K562 (cell line): ENCODE results near the gene HYPK. TPM values are rescaled to one million over a fixed set of nuclear protein-coding genes. Genes with fewer than 3 reads are reported as not detected.

Experiments
- ATAC-seq: fragments of 200-7000 bp; cut with Tn5 transposase; 3 replicates; pipeline ENCODE4 v1.9.1; 2020; ENCODE audit warnings: moderate library complexity
- Bru-seq: library from RNA; stranded (reverse); fragments of 400-500 nt; gene quantifications from one replicate; lab custom pipeline; 2021; lab: Mats Ljungman, UMichigan
- BruChase-seq, 2 experiments: library from RNA; stranded (reverse); fragments of 400-500 nt; gene quantifications; one replicate each; lab custom pipeline; 2021; lab: Mats Ljungman, UMichigan
- BruUV-seq: library from RNA; stranded (reverse); fragments of 400-500 nt; replicated peaks from 2 replicates; lab custom pipeline; 2021; lab: Mats Ljungman, UMichigan
- CTCF ChIA-PET: fragments of 300-600 bp; formaldehyde crosslinking; extraction: SDS; loops from one replicate; lab custom pipeline; 2021; ENCODE audit warnings: low intra/inter-chr PET ratio; lab: Yijun Ruan, JAX
- POLR2A ChIA-PET: fragments of 300-600, 350-650 bp; sonication (Branson Sonifier 250); formaldehyde crosslinking; extraction: SDS; loops from one replicate; lab custom pipeline; 2021; ENCODE audit warnings: antibody characterized with exemption, inconsistent platforms; lab: Yijun Ruan, JAX
- DNase-seq, 4 experiments: peaks; one replicate each; pipeline versions ENCODE4 v3.0.0 to v3.0.0-alpha.2; 2011 to 2018; ENCODE audit warnings: low spot score in 3 of 4, mixed read lengths in 3 of 4; ENCODE audit errors: extremely low read depth in 1 of 4
- FAIRE-seq: peaks from 2 replicates; lab custom pipeline; 2011; peaks lifted over from hg19 to GRCh38; lab: Jason Lieb, UNC
- H2AFZ ChIP-seq: 2 replicates; pipeline ENCODE4 v1.6.0; 2011; ENCODE audit warnings: low read depth, low read length, control low read depth, inconsistent platforms
- H3K27ac ChIP-seq: fragments of 200-600 bp; 3 replicates; pipeline ENCODE4 v1.8.0; 2011; ENCODE audit warnings: low read depth, mild to moderate bottlenecking, control low read depth, inconsistent platforms, low read length, moderate library complexity, mixed read lengths; ENCODE audit errors: extremely low read depth
- H3K27me3 ChIP-seq, 2 experiments: fragments of 300-600 bp in 1 of 2; 2 replicates in 1 of 2; 3 replicates in 1 of 2; pipeline versions ENCODE4 v1.6.0 to v1.8.0; 2011; ENCODE audit warnings: inconsistent platforms in 2 of 2, low read length in 2 of 2, mild to moderate bottlenecking in 1 of 2, mixed read lengths in 1 of 2, moderate library complexity in 1 of 2; ENCODE audit not compliant: control insufficient read depth in 2 of 2, insufficient read depth in 2 of 2
- H3K36me3 ChIP-seq: fragments of 300-600 bp; 3 replicates; pipeline ENCODE4 v1.8.0; 2011; ENCODE audit warnings: mild to moderate bottlenecking, low read length, inconsistent platforms; ENCODE audit not compliant: control insufficient read depth, insufficient read depth
- H3K4me1 ChIP-seq, 2 experiments: fragments of 200-600 bp in 1 of 2; replicated peaks in 1 of 2; 2 replicates in 1 of 2; 3 replicates in 1 of 2; pipeline versions ENCODE4 v1.5.1 to v1.8.0; 2011; ENCODE audit warnings: inconsistent platforms in 2 of 2, low read length in 2 of 2, mild to moderate bottlenecking in 1 of 2, mixed read lengths in 1 of 2, moderate library complexity in 1 of 2; ENCODE audit not compliant: control insufficient read depth in 2 of 2, insufficient read depth in 2 of 2
- H3K4me2 ChIP-seq: 2 replicates; pipeline ENCODE4 v1.6.1; 2011; ENCODE audit warnings: low read length, control low read depth, inconsistent platforms, mixed read lengths; ENCODE audit not compliant: insufficient read depth
- H3K4me3 ChIP-seq: fragments of 200-600 bp; sonication (generic), shearing (Covaris generic); 2 replicates; pipeline ENCODE4 v1.5.1; 2016; ENCODE audit warnings: control low read depth, inconsistent platforms
- H3K79me2 ChIP-seq: fragments of 200-600 bp; 3 replicates; pipeline ENCODE4 v1.8.0; 2011; ENCODE audit warnings: low read length, inconsistent platforms; ENCODE audit not compliant: control insufficient read depth, insufficient read depth
- H3K9ac ChIP-seq, 2 experiments: 2 replicates each; pipeline versions ENCODE4 v1.6.0 to v1.6.1; 2011; ENCODE audit warnings: low read depth in 2 of 2, low read length in 2 of 2, control low read depth in 1 of 2, inconsistent platforms in 1 of 2, mild to moderate bottlenecking in 1 of 2, mixed read lengths in 1 of 2; ENCODE audit not compliant: insufficient read depth in 1 of 2
- H3K9me1 ChIP-seq: one replicate; pipeline ENCODE4 v1.6.0; 2011; ENCODE audit warnings: inconsistent platforms, mild to moderate bottlenecking, low read length, moderate library complexity; ENCODE audit not compliant: control insufficient read depth, insufficient read depth
- H3K9me3 ChIP-seq: replicated peaks from 2 replicates; pipeline ENCODE4 v1.5.1; 2011; ENCODE audit warnings: low read depth, low read length, inconsistent platforms; ENCODE audit not compliant: control insufficient read depth, insufficient read depth
- H4K20me1 ChIP-seq: replicated peaks from 2 replicates; pipeline ENCODE4 v1.6.1; 2011; ENCODE audit warnings: low read length, inconsistent platforms, mixed read lengths; ENCODE audit not compliant: control insufficient read depth, insufficient read depth
- BMI1 ChIP-seq: fragments of 150-350 bp; IDR thresholded peaks from 2 replicates; pipeline ENCODE4 v1.6.1; 2014; ENCODE audit warnings: low read length
- CXXC5 ChIP-seq: fragments of 250-450 bp; sonication (Bioruptor Pico); IDR thresholded peaks from 2 replicates; pipeline ENCODE4 v1.8.0; 2022; ENCODE audit warnings: inconsistent platforms, mild to moderate bottlenecking, moderate library complexity
- DPF2 ChIP-seq: fragments of 450-650 bp; IDR thresholded peaks from 2 replicates; pipeline ENCODE4 v1.6.1; 2016
- GTF2E2 ChIP-seq: fragments of 200-800 bp; sonication (Bioruptor generic); IDR thresholded peaks from 2 replicates; pipeline ENCODE4 v1.6.1; 2016; ENCODE audit warnings: missing genetic modification characterization, missing compliant biosample characterization
- JUNB ChIP-seq: fragments of 450-650 bp; formaldehyde crosslinking; conservative IDR thresholded peaks from 2 replicates; pipeline ENCODE4 v1.4.0; 2020; ENCODE audit warnings: mild to moderate bottlenecking
- NR3C1 ChIP-seq: sonication (generic); formaldehyde crosslinking; IDR thresholded peaks from 2 replicates; pipeline ENCODE4 v1.8.1; 2022; ENCODE audit warnings: missing genetic modification reagents
- PRMT5 ChIP-seq: sonication (generic); formaldehyde crosslinking; IDR thresholded peaks from 2 replicates; pipeline ENCODE4 v1.5.0; 2020; ENCODE audit warnings: missing genetic modification reagents
- RB1 ChIP-seq: fragments of 450-650 bp; IDR thresholded peaks from 2 replicates; pipeline ENCODE4 v1.6.1; 2017; ENCODE audit warnings: low read depth, mild to moderate bottlenecking
- RFX5 ChIP-seq: IDR thresholded peaks from 2 replicates; pipeline ENCODE4 v1.6.1; 2011; ENCODE audit warnings: low read depth, mild to moderate bottlenecking, improper control_type of control experiment, low read length
- SMAD1 ChIP-seq: fragments of 150-350 bp; IDR thresholded peaks from 2 replicates; pipeline ENCODE4 v1.6.1; 2014; ENCODE audit warnings: low read length, low read depth; ENCODE audit not compliant: partially characterized antibody
- TARDBP ChIP-seq: fragments of 450-650 bp; IDR thresholded peaks from 2 replicates; pipeline ENCODE4 v1.6.1; 2016
- TEAD2 ChIP-seq: fragments of 450-650 bp; IDR thresholded peaks from 2 replicates; pipeline ENCODE4 v1.6.1; 2016; ENCODE audit warnings: missing genetic modification characterization, control low read depth, missing compliant biosample characterization
- ZFP30 ChIP-seq: fragments of 250-450 bp; sonication (Bioruptor Pico); IDR thresholded peaks from 2 replicates; pipeline ENCODE4 v1.8.0; 2022; ENCODE audit warnings: moderate library complexity, mild to moderate bottlenecking, inconsistent platforms, borderline replicate concordance
- ZNF347 ChIP-seq: fragments of 450-650 bp; formaldehyde crosslinking; IDR thresholded peaks from 2 replicates; pipeline ENCODE4 v1.4.0; 2020; ENCODE audit warnings: low read depth, mild to moderate bottlenecking, moderate library complexity
- WGBS: fragments of 100-300 bp; shearing (Covaris generic); methylation state at CpG from one replicate; pipeline ENCODE4 v1.1.6; 2016; ENCODE audit warnings: low coverage, mixed read lengths; ENCODE audit not compliant: insufficient coverage; ENCODE audit errors: missing lambda C conversion rate; 5-methylcytosine and 5-hydroxymethylcytosine counted together
- in situ Hi-C: fragments of 300-500 bp; cut with MboI; formaldehyde crosslinking; loops from 4 replicates; pipeline ENCODE4 v1.15.0; 2018; ENCODE audit warnings: inconsistent platforms, mixed read lengths
- intact Hi-C: fragments of 100-400 bp; cut with micrococcal nuclease; formaldehyde crosslinking; loops from 2 replicates; pipeline ENCODE4 v1.14.2; 2022
- long read RNA-seq, 3 experiments: library from polyadenylated mRNA in 2 of 3; library from RNA in 1 of 3; unstranded in 2 of 3; stranded (forward) in 1 of 3; transcript quantifications; one replicate each; pipeline ENCODE4 v2.0.0, GENCODE V29; 2019 to 2022
- polyA minus RNA-seq, 3 experiments: library from RNA; depleted of rRNA, polyadenylated mRNA; stranded (reverse); fragments of >200 nt; gene quantifications; 2 replicates each; pipeline ENCODE4 v1.2.3, GENCODE V29; 2011
- polyA plus RNA-seq, 8 experiments: library from polyadenylated mRNA; depleted of rRNA in 4 of 8; stranded (reverse) in 5 of 8; unstranded in 3 of 8; fragments of >200 nt; fragmentation: Nextera tagmentation in 2 of 8; fragmentation: Illumina TruSeq in 1 of 8; extraction: Ambion mirVana in 2 of 8; extraction: Trizol in 1 of 8; gene quantifications; 2 replicates each; pipeline versions ENCODE4 v1.2.1 to v1.2.3, GENCODE V29; 2011 to 2014; ENCODE audit warnings: inconsistent platforms in 1 of 8, missing spikeins in 1 of 8
- total RNA-seq, 7 experiments: library from RNA; depleted of rRNA in 6 of 7; stranded (reverse); fragments of >200 nt in 6 of 7; fragmentation: Illumina TruSeq in 2 of 7; extraction: Trizol in 2 of 7; gene quantifications; 2 replicates each; pipeline versions ENCODE4 v1.2.1 to v1.2.3, GENCODE V29; 2011 to 2021; ENCODE audit warnings: low replicate concordance in 1 of 7
- TF ChIP-seq, protein P1 (sequence below): fragments of 450-650 bp; formaldehyde crosslinking; conservative IDR thresholded peaks from 2 replicates; pipeline ENCODE4 v1.4.0; 2022; ENCODE audit warnings: mild to moderate bottlenecking, missing genetic modification characterization

The HYPK gene, protein sequence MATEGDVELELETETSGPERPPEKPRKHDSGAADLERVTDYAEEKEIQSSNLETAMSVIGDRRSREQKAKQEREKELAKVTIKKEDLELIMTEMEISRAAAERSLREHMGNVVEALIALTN
- 43.0 and 50.8 TPM in 2 replicates for total RNA-seq (2011; cell fraction: chromatin; rRNA removed; ENCODE audit: low replicate concordance)
- 31.5 and 32.9 TPM in 2 replicates for total RNA-seq (2011; cell fraction: nucleolus; rRNA removed)
- total RNA-seq (2011; cell fraction: nucleoplasm; rRNA removed) = 41.6 and 66.5 TPM in 2 replicates
- total RNA-seq (2014; rRNA removed) = 21.1 and 40.6 TPM in 2 replicates
- total RNA-seq (2014; rRNA removed; fragmentation: Illumina TruSeq; extraction: Trizol) = 6.5 and 7.2 TPM in 2 replicates
- 6.0 and 9.0 TPM in 2 replicates for total RNA-seq (2015; rRNA removed; fragmentation: Illumina TruSeq; extraction: Trizol)
- 23.7 and 27.7 TPM in 2 replicates for total RNA-seq (2021)
- 25.8 and 28.0 TPM in 2 replicates for polyA plus RNA-seq (2011; rRNA removed)
- 1.8 and 4.5 TPM in 2 replicates for polyA plus RNA-seq (2011; cell fraction: cytosol; rRNA removed)
- 20.3 and 23.9 TPM in 2 replicates for polyA plus RNA-seq (2011; cell fraction: nucleus; rRNA removed)
- 3.3 and 8.7 TPM in 2 replicates for polyA plus RNA-seq (2012)
- polyA plus RNA-seq (2014; fragmentation: Illumina TruSeq; extraction: Trizol) = 17.5 and 26.1 TPM in 2 replicates
- polyA plus RNA-seq (2014; fragmentation: Nextera tagmentation; extraction: Ambion mirVana) = 1 to 10 TPM; 9.6 TPM
- polyA plus RNA-seq (2014; rRNA removed) = 22.7 and 33.9 TPM in 2 replicates
- polyA minus RNA-seq (2011; rRNA and poly(A)+ RNA removed) = 11.6 and 13.6 TPM in 2 replicates
- 19.9 and 20.8 TPM in 2 replicates for polyA minus RNA-seq (2011; cell fraction: cytosol; rRNA and poly(A)+ RNA removed)
- 8.5 and 17.2 TPM in 2 replicates for polyA minus RNA-seq (2011; cell fraction: nucleus; rRNA and poly(A)+ RNA removed)
- Bru-seq, nascent RNA = percentile 96 among the genes with signal in this experiment
- BruChase-seq, experiment 1, labeled RNA remaining after a 2-hour chase = percentile 85 among the genes with signal in this experiment
- percentile 89 among the genes with signal in this experiment for BruChase-seq, experiment 2, labeled RNA remaining after a 6-hour chase
- long read RNA-seq, experiment 1, full-length matches to known transcripts = 322 of 491 reads
- long read RNA-seq, experiment 1, partial matches to known transcripts = 0 of 491 reads
- long read RNA-seq, experiment 1, other reads (novel, unspliced or antisense) = 169 of 491 reads
- long read RNA-seq, experiment 2, transcript HYPK-202 (4 exons, 1,051 nt) = major isoform, 158 of 159 reads
- long read RNA-seq, experiment 2, partial matches to known transcripts = 0 of 159 reads
- long read RNA-seq, experiment 2, other reads (novel, unspliced or antisense) = 0 of 159 reads
- long read RNA-seq, experiment 3, transcript HYPK-202 (4 exons, 1,051 nt) = major isoform, 181 of 182 reads
- long read RNA-seq, experiment 3, partial matches to known transcripts = 0 of 182 reads
- long read RNA-seq, experiment 3, other reads (novel, unspliced or antisense) = 0 of 182 reads

GRCh38 chr15:43800286-43801141, at the start of gene HYPK:
TSS of gene HYPK (plus strand) at chr15:43800599. CDS start at chr15:43800623, 24 bp downstream.
- Histone ChIP-seq H3K27ac (peak within 1 kb of the TSS; percentile 81), H3K79me2 (peaks cover 22% of the 10 kb centered on the region), H2AFZ (peak within 1 kb of the TSS; percentile 67), H3K9ac (peak within 1 kb of the TSS; percentile 91 to 92), H3K27me3 (no peaks in the 10 kb centered on the region), H4K20me1 (no peaks in the 10 kb centered on the region), H3K9me1 (no peaks in the 10 kb centered on the region), H3K4me1 (peaks cover 19 to 24% of the 10 kb centered on the region in 2 experiments), H3K36me3 (peaks cover 80% of the 10 kb centered on the region), H3K4me3 (peak within 1 kb of the TSS; percentile 78), H3K9me3 (no peaks in the 10 kb centered on the region), H3K4me2 (peak within 1 kb of the TSS; percentile 100)
- ChIA-PET CTCF (no interaction called here), POLR2A (interaction anchor here (0.6 to 3.7 kb wide), 11 partner anchors 10 to 138 kb away, joined by 3 to 29 read pairs (median 4); partner anchors contain the start of genes ELL3, MFAP1, PDIA3 and SERF2)
- FAIRE-seq (peak; percentile 92), DNase-seq (peak; percentile 85 to 95 (median 88)), ATAC-seq (peak; percentile 94)
- intact Hi-C loops = no loop called here
- in situ Hi-C loops = no loop called here
- WGBS = 3% methylated on average over 44 of the region's 44 CpGs
- BruUV-seq = TSS peak; percentile 37
- TF ChIP-seq RFX5 (no peak), DPF2 (peak; percentile 16; the same call in 1 of the 2 replicates), PRMT5 (no peak), BMI1 (no peak), CXXC5 (CRISPR knock-in tag) (peak; percentile 66; the same call in 1 of the 2 replicates), ZNF347 (CRISPR knock-in tag) (no peak), SMAD1 (peak; percentile 79), ZFP30 (CRISPR knock-in tag) (no peak), GTF2E2 (0 out of 2 replicates have a peak, but pooled peaks have one; percentile 58), JUNB (CRISPR knock-in tag) (0 out of 2 replicates have a peak, but pooled peaks have one; percentile 24), TARDBP (no peak), NR3C1 (no peak), RB1 (peak; percentile 19; the same call in 1 of the 2 replicates), TEAD2 (tag) (no peak)
- TF ChIP-seq, protein P1, sequence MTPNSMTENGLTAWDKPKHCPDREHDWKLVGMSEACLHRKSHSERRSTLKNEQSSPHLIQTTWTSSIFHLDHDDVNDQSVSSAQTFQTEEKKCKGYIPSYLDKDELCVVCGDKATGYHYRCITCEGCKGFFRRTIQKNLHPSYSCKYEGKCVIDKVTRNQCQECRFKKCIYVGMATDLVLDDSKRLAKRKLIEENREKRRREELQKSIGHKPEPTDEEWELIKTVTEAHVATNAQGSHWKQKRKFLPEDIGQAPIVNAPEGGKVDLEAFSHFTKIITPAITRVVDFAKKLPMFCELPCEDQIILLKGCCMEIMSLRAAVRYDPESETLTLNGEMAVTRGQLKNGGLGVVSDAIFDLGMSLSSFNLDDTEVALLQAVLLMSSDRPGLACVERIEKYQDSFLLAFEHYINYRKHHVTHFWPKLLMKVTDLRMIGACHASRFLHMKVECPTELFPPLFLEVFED (CRISPR knock-in tag) = peak; percentile 85
